Psoas muscle (tissue), 8 donors: ENCODE data around the gene NIP7. TPM values are rescaled to one million over a fixed set of nuclear protein-coding genes. Genes with fewer than 3 reads are reported as not detected.

ENCODE experiments used
- ATAC-seq, 4 donors: fragments of 200-7000 bp; cut with Tn5 transposase; one replicate each; pipeline ENCODE4 v1.9.1; 2020; ENCODE audit warnings: moderate library complexity in 3 of 4, mild to moderate bottlenecking in 2 of 4
- DNase-seq, 2 donors: peaks; one replicate each; pipeline ENCODE4 v3.0.0-alpha.2; 2020
- H3K27ac ChIP-seq: fragments of 200-600 bp; one replicate; pipeline ENCODE4 v1.8.0; 2022
- H3K27me3 ChIP-seq, 3 donors: fragments of 200-600 bp in 1 of 3; one replicate each; pipeline versions ENCODE4 v1.6.1 to v1.8.0; 2013 to 2022; ENCODE audit warnings: low read length in 2 of 3, mild to moderate bottlenecking in 2 of 3, moderate library complexity in 1 of 3; ENCODE audit not compliant: insufficient read depth in 3 of 3
- H3K36me3 ChIP-seq, 2 donors: fragments of 200-600 bp in 1 of 2; one replicate each; pipeline versions ENCODE4 v1.6.1 to v1.8.0; 2013 to 2022; ENCODE audit warnings: low read depth in 1 of 2, mild to moderate bottlenecking in 1 of 2, moderate library complexity in 1 of 2; ENCODE audit not compliant: insufficient read depth in 1 of 2
- H3K4me1 ChIP-seq: fragments of 200-600 bp; one replicate; pipeline ENCODE4 v1.8.0; 2022
- H3K4me3 ChIP-seq: fragments of 200-600 bp; one replicate; pipeline ENCODE4 v1.8.0; 2022; ENCODE audit warnings: mild to moderate bottlenecking
- H3K9me3 ChIP-seq: fragments of 200-600 bp; one replicate; pipeline ENCODE4 v1.8.0; 2022
- WGBS, 3 donors: extraction: QIAGEN DNeasy Blood & Tissue Kit; methylation state at CpG; one replicate each; pipeline versions ENCODE4 v1.1.6 to v1.1.7; 2013; 5-methylcytosine and 5-hydroxymethylcytosine counted together
- intact Hi-C, 2 donors: fragments of 100-400 bp; cut with DNase I; formaldehyde crosslinking; loops; one replicate each; pipeline versions ENCODE4 v1.11.0 to v1.14.2; 2022
- polyA plus RNA-seq, 3 donors: library from polyadenylated mRNA; stranded (reverse); fragments of 200-250 nt; gene quantifications; one replicate each; pipeline ENCODE4 v1.2.3, GENCODE V29; 2013
- total RNA-seq, 4 donors: library from RNA; stranded (reverse); fragmentation: NEBNext Ultra II Directional in 2 of 4; extraction: Animal tissue kit (Norgen Biotek cat#: 25700) in 2 of 4; gene quantifications; one replicate each; pipeline versions ENCODE4 v1.2.1 to v1.2.4, GENCODE V29; 2021 to 2023
- TF ChIP-seq, protein P1 (sequence below): fragments of 200-600 bp; IDR thresholded peaks from one replicate; pipeline ENCODE4 v1.8.0; 2022; ENCODE audit warnings: antibody characterized with exemption
- donor health status: healthy with polysubstance abuse.
- donor health status: DM: no; HTN: no; CAD: no; lungs with moderate emphysema.
- donor health status: Bipolar disorder and iron deficiency.
- donor health status: healthy.
- donor health status: DM: yes; HTN: yes; CAD: no.
- donor health status: DM: no; HTN: no; CAD: no.
- donor health status: DM: no; HTN: no; CAD: no.
- donor health status: DM: yes; HTN: yes; CAD: no.

The NIP7 gene
- total and polyA plus RNA-seq, 7 donors: 9.2 to 24.8 (median 16.6) TPM

- intact Hi-C loops: no loop called here
- Histone ChIP-seq H3K36me3 (peaks cover 7 to 77% of the 10 kb centered on the region in 2 donors), H3K27ac (peak overlapping the region; percentile 77), H3K9me3 (no peaks in the 10 kb centered on the region), H3K4me3 (no peak overlapping the region), H3K4me1 (peaks cover 29% of the 10 kb centered on the region), H3K27me3 (no peaks in the 10 kb centered on the region)
- WGBS, 3 donors: 64 to 72% (median 68%) methylated on average over 17 of the region's 17 CpGs
- TF ChIP-seq, protein P1, sequence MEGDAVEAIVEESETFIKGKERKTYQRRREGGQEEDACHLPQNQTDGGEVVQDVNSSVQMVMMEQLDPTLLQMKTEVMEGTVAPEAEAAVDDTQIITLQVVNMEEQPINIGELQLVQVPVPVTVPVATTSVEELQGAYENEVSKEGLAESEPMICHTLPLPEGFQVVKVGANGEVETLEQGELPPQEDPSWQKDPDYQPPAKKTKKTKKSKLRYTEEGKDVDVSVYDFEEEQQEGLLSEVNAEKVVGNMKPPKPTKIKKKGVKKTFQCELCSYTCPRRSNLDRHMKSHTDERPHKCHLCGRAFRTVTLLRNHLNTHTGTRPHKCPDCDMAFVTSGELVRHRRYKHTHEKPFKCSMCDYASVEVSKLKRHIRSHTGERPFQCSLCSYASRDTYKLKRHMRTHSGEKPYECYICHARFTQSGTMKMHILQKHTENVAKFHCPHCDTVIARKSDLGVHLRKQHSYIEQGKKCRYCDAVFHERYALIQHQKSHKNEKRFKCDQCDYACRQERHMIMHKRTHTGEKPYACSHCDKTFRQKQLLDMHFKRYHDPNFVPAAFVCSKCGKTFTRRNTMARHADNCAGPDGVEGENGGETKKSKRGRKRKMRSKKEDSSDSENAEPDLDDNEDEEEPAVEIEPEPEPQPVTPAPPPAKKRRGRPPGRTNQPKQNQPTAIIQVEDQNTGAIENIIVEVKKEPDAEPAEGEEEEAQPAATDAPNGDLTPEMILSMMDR: no peak
- DNase-seq (peak; percentile 49 to 57), ATAC-seq (peak; percentile 45 to 62 (median 57))
Observed at GRCh38 chr16:69316595-69317034, 23.0 kb upstream of the NIP7 start.

DNA sequence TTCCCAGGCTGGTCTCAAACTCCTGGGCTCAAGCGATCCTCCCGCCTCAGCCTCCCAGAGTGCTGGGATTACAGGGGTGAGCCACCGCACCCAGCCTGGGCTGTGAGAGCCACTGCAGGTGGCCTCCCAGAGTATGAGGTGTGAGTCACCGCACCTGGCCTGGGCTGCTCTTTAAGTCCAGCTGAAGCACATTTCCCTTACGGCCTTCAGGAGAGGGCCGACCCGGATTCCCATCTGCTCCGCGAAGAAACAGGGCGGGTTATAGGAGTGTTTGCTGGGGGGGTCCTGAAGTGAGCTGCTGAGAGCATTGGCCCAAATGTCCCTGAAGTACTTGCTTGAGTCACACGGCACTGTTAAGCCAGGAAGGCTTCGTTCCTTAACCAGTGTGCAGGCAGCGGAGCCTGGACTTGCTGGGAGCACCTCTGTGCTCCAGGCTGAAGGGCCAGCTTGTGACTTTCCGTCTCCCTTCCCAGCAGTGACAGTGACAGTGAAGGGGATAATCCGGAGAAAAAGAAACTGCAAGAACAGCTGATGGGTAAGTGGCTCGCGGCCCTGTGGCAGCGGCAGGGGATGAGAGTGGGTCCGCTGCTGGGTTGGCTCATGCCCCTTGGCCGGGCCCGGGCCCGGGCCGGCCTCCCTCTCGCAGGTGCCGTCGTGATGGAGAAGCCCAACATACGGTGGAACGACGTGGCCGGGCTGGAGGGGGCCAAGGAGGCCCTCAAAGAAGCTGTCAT lies 21.2 kb upstream of the NIP7 start:
- Histone ChIP-seq H3K9me3 (no peaks in the 10 kb centered on the region), H3K27ac (peak overlapping the region; percentile 77), H3K4me1 (peaks cover 21% of the 10 kb centered on the region), H3K4me3 (no peak overlapping the region), H3K36me3 (peaks cover 10 to 92% of the 10 kb centered on the region in 2 donors), H3K27me3 (no peaks in the 10 kb centered on the region)
- intact Hi-C loops: loop anchor here in 1 of 2 donors (2.0 kb wide), 1 partner anchor 66 kb away; no protein-coding TSS in a partner anchor
- ATAC-seq (peak; percentile 36 to 62 (median 46)), DNase-seq (no peak)
- 81 to 92% (median 89%) methylated on average over 30 of the region's 30 CpGs for WGBS, 3 donors
- TF ChIP-seq, protein P1: no peak

DNA sequence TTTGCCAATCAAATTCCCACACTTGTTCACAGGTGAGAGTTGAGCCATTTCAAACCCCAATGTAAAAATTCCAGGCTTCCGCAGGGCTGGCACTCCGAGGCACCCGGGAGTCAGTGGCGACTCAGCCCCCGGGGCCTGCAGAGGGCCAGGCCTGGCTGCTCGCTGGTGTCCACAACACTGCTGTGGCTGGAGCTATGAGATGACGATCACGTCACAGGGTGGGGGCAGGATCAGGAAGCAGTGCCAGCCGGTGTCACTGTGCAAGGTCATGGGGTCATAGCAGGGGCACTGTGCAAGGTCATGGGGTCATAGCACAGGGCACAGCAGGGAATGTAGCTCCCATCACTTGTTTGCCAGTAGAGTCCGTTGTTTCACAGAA lies 20.7 kb upstream of the NIP7 start:
- no peak overlapping the region for H3K4me3 ChIP-seq
- peaks cover 27% of the 10 kb centered on the region for H3K4me1 ChIP-seq
- H3K9me3 ChIP-seq: no peaks in the 10 kb centered on the region
- ATAC-seq (no peak), DNase-seq (no peak)
- intact Hi-C loops: loop anchor here in 1 of 2 donors (2.0 kb wide), 1 partner anchor 66 kb away; no protein-coding TSS in a partner anchor
- H3K36me3 ChIP-seq: peaks cover 10 to 95% of the 10 kb centered on the region in 2 donors
- no peak overlapping the region for H3K27ac ChIP-seq
- no peaks in the 10 kb centered on the region for H3K27me3 ChIP-seq
- WGBS, 3 donors: 74 to 76% (median 74%) methylated on average over 10 of the region's 10 CpGs
- TF ChIP-seq, protein P1: no peak

DNA sequence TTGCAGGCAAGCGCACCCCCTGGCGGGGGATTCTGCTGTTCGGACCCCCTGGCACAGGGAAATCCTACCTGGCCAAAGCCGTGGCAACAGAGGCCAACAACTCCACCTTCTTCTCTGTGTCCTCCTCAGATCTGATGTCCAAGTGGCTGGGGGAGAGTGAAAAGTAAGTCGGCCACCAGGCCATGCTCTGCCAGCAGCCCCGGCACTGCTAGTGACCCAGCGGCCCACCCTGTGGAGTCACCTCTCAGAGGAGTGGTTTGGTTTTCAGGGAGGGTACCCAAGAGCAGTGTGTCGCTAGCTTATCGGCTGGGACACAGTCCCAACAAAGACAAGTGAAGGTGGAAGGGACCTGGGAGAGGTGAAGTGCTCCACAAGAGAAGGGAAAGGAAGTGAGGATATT lies 20.2 kb upstream of the NIP7 start:
- Histone ChIP-seq H3K4me1 (peaks cover 32% of the 10 kb centered on the region), H3K27me3 (no peaks in the 10 kb centered on the region), H3K9me3 (no peaks in the 10 kb centered on the region), H3K36me3 (peaks cover 9 to 95% of the 10 kb centered on the region in 2 donors), H3K4me3 (no peak overlapping the region), H3K27ac (no peak overlapping the region)
- ATAC-seq (no peak), DNase-seq (no peak)
- 88 to 91% (median 89%) methylated on average over 9 of the region's 9 CpGs for WGBS, 3 donors
- TF ChIP-seq, protein P1: no peak
- intact Hi-C loops: loop anchor here in 1 of 2 donors (2.0 kb wide), 1 partner anchor 65 kb away; no protein-coding TSS in a partner anchor
